MCF 10A (cell line): ENCODE measurements around the gene NIPAL1. TPM values are rescaled to one million over a fixed set of nuclear protein-coding genes. Genes with fewer than 3 reads are reported as not detected.
A peak's percentile ranks its signal among the peaks of the same experiment; 100 is the strongest.
"Not testable (repeated sequence)": the region's sequence is repeated elsewhere in the genome, so short reads cannot be mapped to it uniquely, and the experiment has no call there.

Experiments
- BruUV-seq: library from RNA; stranded (reverse); fragments of 400-500 nt; replicated peaks from 2 replicates; lab custom pipeline; 2021; lab: Mats Ljungman, UMichigan
- CTCF ChIA-PET: fragments of 300-600 bp; sonication (Branson Sonifier 250); formaldehyde crosslinking; extraction: SDS; loops from one replicate; lab custom pipeline; 2021; ENCODE audit warnings: antibody characterized with exemption, inconsistent platforms; lab: Yijun Ruan, JAX
- POLR2A ChIA-PET: fragments of 300-600, 350-650 bp; sonication (Branson Sonifier 250); formaldehyde crosslinking; extraction: SDS; loops from one replicate; lab custom pipeline; 2020; ENCODE audit warnings: antibody characterized with exemption, inconsistent platforms; lab: Yijun Ruan, JAX
- DNase-seq: peaks from one replicate; pipeline ENCODE4 v3.0.0-alpha.2; 2018; ENCODE audit not compliant: unreplicated experiment
- H3K27ac Mint-ChIP-seq: one replicate; pipeline ENCODE4 v1.8.0; 2022; ENCODE audit warnings: mild to moderate bottlenecking, low read depth, mixed read lengths; ENCODE audit not compliant: unreplicated experiment
- H3K27me3 Mint-ChIP-seq: one replicate; pipeline ENCODE4 v1.8.0; 2022; ENCODE audit warnings: mixed read lengths; ENCODE audit not compliant: insufficient read depth, unreplicated experiment
- H3K36me3 Mint-ChIP-seq: one replicate; pipeline ENCODE4 v1.8.0; 2022; ENCODE audit warnings: mild to moderate bottlenecking, moderate library complexity, mixed read lengths; ENCODE audit not compliant: insufficient read depth, unreplicated experiment
- H3K4me1 Mint-ChIP-seq: one replicate; pipeline ENCODE4 v1.8.0; 2022; ENCODE audit warnings: mixed read lengths; ENCODE audit not compliant: insufficient read depth, unreplicated experiment
- H3K4me3 Mint-ChIP-seq: one replicate; pipeline ENCODE4 v1.8.0; 2022; ENCODE audit warnings: mild to moderate bottlenecking, moderate library complexity, mixed read lengths; ENCODE audit not compliant: unreplicated experiment
- H3K9me3 Mint-ChIP-seq: one replicate; pipeline ENCODE4 v1.8.0; 2022; ENCODE audit warnings: mixed read lengths; ENCODE audit not compliant: unreplicated experiment
- CTCF ChIP-seq: fragments of 200-600 bp; IDR thresholded peaks from one replicate; pipeline ENCODE4 v1.8.0; 2022; ENCODE audit warnings: antibody characterized with exemption, mild to moderate bottlenecking; ENCODE audit not compliant: unreplicated experiment
- intact Hi-C: fragments of 100-400 bp; cut with micrococcal nuclease; formaldehyde crosslinking; loops from 2 replicates; pipeline ENCODE4 v1.14.1; 2022
- total RNA-seq: library from RNA; stranded (reverse); gene quantifications from 2 replicates; pipeline ENCODE4 v1.2.3, GENCODE V29; 2022

NIPAL1 gene
- total RNA-seq, 1 experiment from 2014 or later, result 10.0 TPM

- not testable (repeated sequence) for H3K4me1 Mint-ChIP-seq, H3K9me3 Mint-ChIP-seq, H3K36me3 Mint-ChIP-seq, H3K4me3 Mint-ChIP-seq, H3K27ac Mint-ChIP-seq, H3K27me3 Mint-ChIP-seq, BruUV-seq
- CTCF ChIA-PET, result interaction anchor here (0.7 to 4.4 kb wide), 13 partner anchors 9 to 518 kb away, joined by 3 to 24 read pairs (median 5); no protein-coding TSS in a partner anchor
- peak; percentile 42 for DNase-seq
- intact Hi-C loops, result loop anchor here (1.0 to 5.0 kb wide), 3 partner anchors 83 to 544 kb away; no protein-coding TSS in a partner anchor
- POLR2A ChIA-PET, result interaction anchor here (0.9 kb wide), 1 partner anchor 12 kb away, joined by 3 read pairs; no protein-coding TSS in a partner anchor
- TF ChIP-seq CTCF, result peak; percentile 44
Observed at GRCh38 chr4:48003568-48003967, 13.0 kb upstream of the NIPAL1 start.

- intact Hi-C loops, result no loop called here
- BruUV-seq, result no TSS peak
Observed at GRCh38 chr4:48005781-48006180, 10.8 kb upstream of the NIPAL1 start.

GRCh38 chr4:48008021-48008596 is 8.5 kb upstream of the NIPAL1 start:
- no peak for TF ChIP-seq CTCF
- Mint-ChIP-seq H3K4me3 (no peak overlapping the region), H3K4me1 (no peaks in the 10 kb centered on the region), H3K36me3 (no peaks in the 10 kb centered on the region), H3K27ac (no peak overlapping the region), H3K9me3 (no peaks in the 10 kb centered on the region), H3K27me3 (no peaks in the 10 kb centered on the region)
- BruUV-seq, result no TSS peak
- CTCF ChIA-PET, result interaction anchor here (1.2 kb wide), 1 partner anchor 24 kb away, joined by 3 read pairs; no protein-coding TSS in a partner anchor
- intact Hi-C loops, result no loop called here
- POLR2A ChIA-PET, result interaction anchor here (0.5 to 0.6 kb wide), 2 partner anchors 33 to 487 kb away, joined by 3 read pairs; no protein-coding TSS in a partner anchor
- DNase-seq, result peak; percentile 37

More at GRCh38 chr4:48005781-48006180, 10.8 kb upstream of the NIPAL1 start:
- TF ChIP-seq CTCF, result no peak
- H3K27ac Mint-ChIP-seq, result no peak overlapping the region
- H3K36me3 Mint-ChIP-seq, result no peaks in the 10 kb centered on the region
- no peaks in the 10 kb centered on the region for H3K27me3 Mint-ChIP-seq
- CTCF ChIA-PET, result interaction anchor here (0.5 to 1.2 kb wide), 3 partner anchors 80 to 133 kb away, joined by 3 to 5 read pairs (median 3); no protein-coding TSS in a partner anchor
- DNase-seq, result no peak
- POLR2A ChIA-PET, result no interaction called here
- H3K4me1 Mint-ChIP-seq, result no peaks in the 10 kb centered on the region
- H3K9me3 Mint-ChIP-seq, result no peaks in the 10 kb centered on the region
- H3K4me3 Mint-ChIP-seq, result no peak overlapping the region

- POLR2A ChIA-PET, H3K4me1 Mint-ChIP-seq, H3K36me3 Mint-ChIP-seq, H3K27ac Mint-ChIP-seq, DNase-seq, H3K9me3 Mint-ChIP-seq, H3K27me3 Mint-ChIP-seq, H3K4me3 Mint-ChIP-seq, intact Hi-C loops, BruUV-seq: not testable (repeated sequence)
- CTCF ChIA-PET, result interaction anchor here (1.3 kb wide), 1 partner anchor 9 kb away, joined by 4 read pairs; no protein-coding TSS in a partner anchor
Observed at GRCh38 chr4:48010906-48011305, 5.7 kb upstream of the NIPAL1 start.
